SU-DHL-6 (cell line): ENCODE results near the gene INO80D.

ENCODE experiments used
- EZH2phosphoT487 ChIP-seq: fragments of 200-600 bp; sonication (generic), shearing (Covaris generic); conservative IDR thresholded peaks from 2 replicates; pipeline ENCODE4 v1.6.1; 2018; ENCODE audit warnings: mild to moderate bottlenecking, antibody characterized with exemption, low read length, moderate library complexity, mixed read lengths
- TF ChIP-seq, protein P1 (sequence below): fragments of 200-600 bp; sonication (generic); IDR thresholded peaks from one replicate; pipeline ENCODE4 v1.5.1; 2017; ENCODE audit warnings: antibody characterized with exemption, mild to moderate bottlenecking, low read length, moderate library complexity; ENCODE audit not compliant: insufficient read depth, poor library complexity, severe bottlenecking

DNA sequence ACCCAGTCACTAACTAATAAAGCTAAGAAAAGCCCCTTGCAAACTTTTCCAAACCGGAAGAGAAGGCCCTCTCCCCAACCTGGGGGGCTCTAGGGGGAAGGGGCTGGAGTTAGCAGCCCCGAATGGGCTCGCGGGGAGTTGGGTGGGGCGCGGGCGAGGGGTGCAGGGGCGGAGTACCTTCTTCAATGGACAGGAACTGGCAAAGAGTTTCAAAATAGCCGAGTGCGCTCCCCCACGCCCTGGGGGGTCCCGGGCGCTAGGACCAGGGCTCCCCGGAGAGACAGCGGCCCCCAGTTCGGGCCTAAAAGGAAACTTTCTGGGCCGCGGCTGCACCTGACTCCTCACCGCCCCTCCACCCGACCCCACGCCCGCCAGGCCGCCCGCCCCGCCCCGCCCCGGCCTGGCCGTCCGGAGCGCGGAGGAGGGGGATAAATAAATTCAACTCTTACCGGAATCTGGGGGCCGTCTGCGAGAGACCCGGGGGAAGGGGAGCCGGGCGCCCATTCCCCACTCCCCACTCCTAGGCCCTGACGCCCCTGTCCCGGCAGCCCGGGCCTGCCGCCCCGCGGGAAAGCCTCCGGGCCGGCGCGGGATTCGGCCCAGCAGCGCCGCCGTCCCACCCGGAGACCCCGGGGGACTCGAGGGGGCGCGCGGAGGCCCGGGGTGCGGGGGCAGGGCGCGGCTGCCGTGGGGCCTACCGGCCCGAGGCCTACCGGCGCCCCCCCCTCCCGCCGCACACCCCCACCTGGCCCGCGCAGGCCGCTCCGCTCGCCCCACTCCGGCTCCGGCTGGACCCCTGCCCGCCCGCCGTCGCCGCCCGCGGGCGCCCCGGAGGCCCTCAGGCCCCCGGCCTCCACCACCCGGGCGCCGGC, 868 bp downstream of the INO80D start:
- TF ChIP-seq, protein P1, sequence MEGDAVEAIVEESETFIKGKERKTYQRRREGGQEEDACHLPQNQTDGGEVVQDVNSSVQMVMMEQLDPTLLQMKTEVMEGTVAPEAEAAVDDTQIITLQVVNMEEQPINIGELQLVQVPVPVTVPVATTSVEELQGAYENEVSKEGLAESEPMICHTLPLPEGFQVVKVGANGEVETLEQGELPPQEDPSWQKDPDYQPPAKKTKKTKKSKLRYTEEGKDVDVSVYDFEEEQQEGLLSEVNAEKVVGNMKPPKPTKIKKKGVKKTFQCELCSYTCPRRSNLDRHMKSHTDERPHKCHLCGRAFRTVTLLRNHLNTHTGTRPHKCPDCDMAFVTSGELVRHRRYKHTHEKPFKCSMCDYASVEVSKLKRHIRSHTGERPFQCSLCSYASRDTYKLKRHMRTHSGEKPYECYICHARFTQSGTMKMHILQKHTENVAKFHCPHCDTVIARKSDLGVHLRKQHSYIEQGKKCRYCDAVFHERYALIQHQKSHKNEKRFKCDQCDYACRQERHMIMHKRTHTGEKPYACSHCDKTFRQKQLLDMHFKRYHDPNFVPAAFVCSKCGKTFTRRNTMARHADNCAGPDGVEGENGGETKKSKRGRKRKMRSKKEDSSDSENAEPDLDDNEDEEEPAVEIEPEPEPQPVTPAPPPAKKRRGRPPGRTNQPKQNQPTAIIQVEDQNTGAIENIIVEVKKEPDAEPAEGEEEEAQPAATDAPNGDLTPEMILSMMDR = no peak
- TF ChIP-seq EZH2phosphoT487 = no peak
